ENCODE measurements around the gene NRL.

DNA sequence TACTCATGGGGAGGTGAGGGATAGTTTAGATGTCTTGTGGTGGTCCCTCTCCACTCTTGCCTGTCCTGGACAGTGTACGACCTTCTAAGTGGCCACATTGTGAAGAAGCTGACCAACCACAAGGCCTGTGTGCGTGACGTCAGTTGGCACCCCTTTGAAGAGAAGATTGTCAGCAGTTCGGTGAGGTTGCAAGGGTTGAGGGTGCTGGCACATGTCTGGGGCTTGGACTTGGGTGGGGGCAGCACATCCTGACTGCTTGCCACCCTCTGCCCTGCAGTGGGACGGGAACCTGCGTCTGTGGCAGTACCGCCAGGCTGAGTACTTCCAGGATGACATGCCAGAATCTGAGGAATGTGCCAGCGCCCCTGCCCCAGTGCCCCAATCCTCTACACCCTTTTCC lies 8.1 kb upstream of the NRL start:
- TF ChIP-seq CTCF (IDR thresholded peaks at IDR 0.05) (no peak), EZH2 (IDR thresholded peaks at IDR 0.05) (no peak)
